Tibial nerve (tissue), 4 donors: Measurements from ENCODE around the gene AFAP1L1. TPM values are rescaled to one million over a fixed set of nuclear protein-coding genes. Genes with fewer than 3 reads are reported as not detected.
A peak's percentile ranks its signal among the peaks of the same experiment; 100 is the strongest.

Source experiments
- DNase-seq, 2 donors: peaks; one replicate each; pipeline ENCODE4 v3.0.0-alpha.2; 2019; ENCODE audit warnings: low spot score in 2 of 2
- H3K27ac ChIP-seq, 4 donors: fragments of 200-600 bp; sonication (generic) in 3 of 4; one replicate each; pipeline ENCODE4 v1.5.1; 2017 to 2019; ENCODE audit warnings: mild to moderate bottlenecking in 1 of 4
- H3K27me3 ChIP-seq, 2 donors: fragments of 200-600 bp; sonication (generic) in 1 of 2; one replicate each; pipeline versions ENCODE4 v1.5.1 to v1.6.0; 2017 to 2019
- H3K36me3 ChIP-seq, 3 donors: fragments of 200-600 bp; sonication (generic); one replicate each; pipeline ENCODE4 v1.5.1; 2018 to 2019
- H3K4me1 ChIP-seq, 4 donors: fragments of 200-600 bp; sonication (generic) in 3 of 4; one replicate each; pipeline ENCODE4 v1.5.1; 2017 to 2019
- H3K4me3 ChIP-seq, 4 donors: fragments of 200-600 bp; sonication (generic) in 3 of 4; one replicate each; pipeline ENCODE4 v1.5.1; 2017 to 2019; ENCODE audit warnings: mild to moderate bottlenecking in 1 of 4, moderate library complexity in 1 of 4
- H3K9me3 ChIP-seq, 4 donors: fragments of 200-600 bp; sonication (generic) in 3 of 4; one replicate each; pipeline ENCODE4 v1.5.1; 2017 to 2019
- EP300 ChIP-seq, 2 donors: sonication (generic); formaldehyde crosslinking; IDR thresholded peaks; one replicate each; pipeline ENCODE4 v1.6.1; 2017; ENCODE audit warnings: antibody characterized with exemption in 2 of 2, mild to moderate bottlenecking in 1 of 2
- POLR2A ChIP-seq, 2 donors: fragments of 450-650 bp; IDR thresholded peaks; one replicate each; pipeline ENCODE4 v1.6.1; 2017; ENCODE audit warnings: antibody characterized with exemption in 2 of 2, mild to moderate bottlenecking in 2 of 2, moderate library complexity in 2 of 2
- WGBS, 2 donors: methylation state at CpG; one replicate each; pipeline ENCODE4 v1.1.5; 2018; 5-methylcytosine and 5-hydroxymethylcytosine counted together
- total RNA-seq, 4 donors: library from RNA; depleted of rRNA; stranded (reverse); fragments of >200 nt; gene quantifications; one replicate each; pipeline ENCODE4 v1.1.0, GENCODE V29; 2016
- TF ChIP-seq, protein P1 (sequence below), 5 experiments: fragments of 200-600 bp in 3 of 5; fragments of 450-650 bp in 2 of 5; sonication (generic) in 3 of 5; IDR thresholded peaks; one replicate each; pipeline ENCODE4 v1.5.1; 2016 to 2019; ENCODE audit warnings: antibody characterized with exemption in 5 of 5, mild to moderate bottlenecking in 3 of 5, moderate library complexity in 2 of 5

The AFAP1L1 gene
- total RNA-seq, 4 donors from 2014 or later: 40.8 to 93.5 (median 91.6) TPM

DNA sequence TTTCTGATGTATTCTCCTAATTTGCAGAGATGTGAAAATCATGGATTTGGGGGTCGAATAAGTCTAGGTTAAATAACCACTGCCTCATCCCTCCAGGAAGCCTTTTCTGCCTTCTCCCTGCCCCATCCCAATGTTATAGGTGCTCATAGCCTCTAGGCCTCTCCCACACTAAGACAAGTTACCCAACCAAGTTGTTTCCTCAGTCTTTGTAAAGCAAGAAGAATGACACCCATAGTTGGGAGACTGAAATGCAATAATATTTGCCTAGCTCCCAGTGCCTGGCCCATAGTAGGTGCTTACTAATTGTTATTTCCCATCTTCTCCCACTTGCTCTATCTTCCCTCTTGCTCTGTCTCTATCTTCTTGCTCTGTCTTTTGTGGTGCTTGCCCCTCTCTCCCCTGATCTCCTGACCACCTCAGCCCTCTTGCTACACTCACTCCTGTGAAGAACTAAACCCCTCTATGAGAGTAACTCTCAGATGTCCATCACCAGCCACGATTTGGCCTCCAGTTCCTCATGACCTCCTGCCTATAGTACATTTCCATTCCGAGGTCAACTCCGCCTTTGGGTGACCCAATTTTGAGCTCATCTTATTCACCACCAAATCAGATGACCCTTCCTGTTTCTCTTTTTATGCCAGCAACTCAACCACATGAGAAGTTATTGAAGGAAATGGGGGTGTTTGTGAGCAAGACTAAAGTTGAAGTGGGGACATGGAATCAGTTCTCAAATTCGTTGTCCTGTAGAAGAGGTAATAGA, 7.0 kb downstream of the AFAP1L1 start:
- peaks cover 0 to 70% (median 12%) of the 10 kb centered on the region in 4 donors for H3K4me1 ChIP-seq
- WGBS, 2 donors: 79 to 80% methylated on average over 5 of the region's 5 CpGs
- no peak for DNase-seq
- H3K27me3 ChIP-seq: no peaks in the 10 kb centered on the region
- no peaks in the 10 kb centered on the region for H3K9me3 ChIP-seq
- H3K27ac ChIP-seq: peak overlapping the region; percentile 25 to 82 (median 52)
- no peaks in the 10 kb centered on the region for H3K36me3 ChIP-seq
- TF ChIP-seq, protein P1, sequence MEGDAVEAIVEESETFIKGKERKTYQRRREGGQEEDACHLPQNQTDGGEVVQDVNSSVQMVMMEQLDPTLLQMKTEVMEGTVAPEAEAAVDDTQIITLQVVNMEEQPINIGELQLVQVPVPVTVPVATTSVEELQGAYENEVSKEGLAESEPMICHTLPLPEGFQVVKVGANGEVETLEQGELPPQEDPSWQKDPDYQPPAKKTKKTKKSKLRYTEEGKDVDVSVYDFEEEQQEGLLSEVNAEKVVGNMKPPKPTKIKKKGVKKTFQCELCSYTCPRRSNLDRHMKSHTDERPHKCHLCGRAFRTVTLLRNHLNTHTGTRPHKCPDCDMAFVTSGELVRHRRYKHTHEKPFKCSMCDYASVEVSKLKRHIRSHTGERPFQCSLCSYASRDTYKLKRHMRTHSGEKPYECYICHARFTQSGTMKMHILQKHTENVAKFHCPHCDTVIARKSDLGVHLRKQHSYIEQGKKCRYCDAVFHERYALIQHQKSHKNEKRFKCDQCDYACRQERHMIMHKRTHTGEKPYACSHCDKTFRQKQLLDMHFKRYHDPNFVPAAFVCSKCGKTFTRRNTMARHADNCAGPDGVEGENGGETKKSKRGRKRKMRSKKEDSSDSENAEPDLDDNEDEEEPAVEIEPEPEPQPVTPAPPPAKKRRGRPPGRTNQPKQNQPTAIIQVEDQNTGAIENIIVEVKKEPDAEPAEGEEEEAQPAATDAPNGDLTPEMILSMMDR (IDR thresholded peaks at IDR 0.05): no peak
- TF ChIP-seq EP300 (IDR thresholded peaks at IDR 0.05) (no peak), POLR2A (IDR thresholded peaks at IDR 0.05) (no peak)
- H3K4me3 ChIP-seq: no peak overlapping the region

DNA sequence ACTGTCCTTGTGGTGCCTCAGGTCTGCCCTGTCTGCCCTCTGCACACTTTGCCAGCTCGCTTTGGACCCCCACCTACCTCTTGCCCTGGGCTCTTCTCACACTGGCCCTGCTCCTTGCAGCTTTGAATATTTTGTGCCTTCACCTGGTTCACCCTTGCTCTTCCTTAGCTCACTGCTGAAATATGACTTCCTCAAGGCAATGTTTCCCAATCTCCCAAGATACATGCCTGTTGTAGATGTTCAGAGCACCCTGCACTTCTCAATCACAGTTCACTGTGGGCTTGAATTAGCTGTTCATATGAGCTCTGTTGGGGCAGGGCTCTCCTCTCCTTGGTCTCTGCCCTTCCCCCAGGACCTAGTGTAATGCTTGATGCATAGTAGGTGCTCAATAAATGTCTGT, 8.0 kb downstream of the AFAP1L1 start:
- no peaks in the 10 kb centered on the region for H3K9me3 ChIP-seq
- no peak for TF ChIP-seq EP300 (IDR thresholded peaks at IDR 0.05)
- TF ChIP-seq, protein P1 (IDR thresholded peaks at IDR 0.05): no peak
- TF ChIP-seq POLR2A (IDR thresholded peaks at IDR 0.05): no peak
- no peaks in the 10 kb centered on the region for H3K36me3 ChIP-seq
- H3K27ac ChIP-seq: peak overlapping the region in 1 of 4 donors; percentile 82
- DNase-seq: no peak
- 95 to 96% methylated on average over 1 of the region's 1 CpG for WGBS, 2 donors
- no peak overlapping the region for H3K4me3 ChIP-seq
- H3K4me1 ChIP-seq: peaks cover 0 to 72% (median 12%) of the 10 kb centered on the region in 4 donors
- H3K27me3 ChIP-seq: no peaks in the 10 kb centered on the region

DNA sequence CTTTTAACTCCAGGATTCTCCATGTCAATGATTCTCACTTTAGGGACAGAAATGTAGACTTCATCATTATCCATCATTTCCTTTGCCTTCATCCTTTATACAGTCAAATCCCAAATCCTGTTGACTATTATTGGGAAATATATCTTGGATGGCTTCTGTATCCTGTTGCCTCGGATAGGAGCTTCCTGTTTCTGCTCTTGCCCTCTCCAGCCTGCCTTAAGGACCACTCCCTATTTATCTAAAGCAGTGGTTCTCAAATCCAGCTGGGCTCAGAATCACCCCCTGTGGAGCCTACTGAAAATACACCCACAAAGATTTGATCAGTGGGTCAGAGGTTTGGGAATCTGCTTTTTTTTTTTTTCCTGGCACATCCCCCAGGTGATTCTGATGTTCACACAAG, 8.5 kb downstream of the AFAP1L1 start:
- no peak overlapping the region for H3K4me3 ChIP-seq

DNA sequence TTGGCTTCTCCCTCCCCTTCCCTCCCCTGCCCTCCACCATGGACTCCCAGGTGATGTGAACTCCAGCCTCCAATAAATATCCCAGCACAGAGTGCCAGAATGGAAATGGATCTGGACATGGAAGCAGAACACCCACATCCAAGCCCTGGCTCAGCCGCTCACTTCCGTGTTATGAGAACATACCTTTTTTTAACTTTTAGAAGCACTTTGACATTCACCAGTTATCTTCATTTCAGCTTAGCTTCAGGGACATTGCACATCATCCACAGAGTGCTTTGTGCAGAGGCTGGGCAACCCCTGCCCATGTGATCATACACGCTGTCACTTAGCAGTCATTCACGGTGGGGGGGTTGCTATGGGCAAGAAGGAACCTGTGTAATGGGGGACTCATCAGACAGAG, 9.1 kb downstream of the AFAP1L1 start:
- no peak overlapping the region for H3K4me3 ChIP-seq
- WGBS, 2 donors: 74 to 75% methylated on average over 4 of the region's 4 CpGs
- H3K27me3 ChIP-seq: no peaks in the 10 kb centered on the region
- peaks cover 0 to 82% (median 12%) of the 10 kb centered on the region in 4 donors for H3K4me1 ChIP-seq
- H3K9me3 ChIP-seq: no peaks in the 10 kb centered on the region
- no peaks in the 10 kb centered on the region for H3K36me3 ChIP-seq
- DNase-seq: no peak
- TF ChIP-seq, protein P1 (IDR thresholded peaks at IDR 0.05): no peak
- TF ChIP-seq POLR2A (IDR thresholded peaks at IDR 0.05): no peak
- no peak for TF ChIP-seq EP300 (IDR thresholded peaks at IDR 0.05)
- H3K27ac ChIP-seq: peak overlapping the region in 1 of 4 donors; percentile 70

More for the DNA sequence above, 8.5 kb downstream of the AFAP1L1 start:
- DNase-seq: no peak
- Histone ChIP-seq H3K36me3 (no peaks in the 10 kb centered on the region), H3K27me3 (no peaks in the 10 kb centered on the region), H3K9me3 (no peaks in the 10 kb centered on the region), H3K4me1 (peaks cover 0 to 76% (median 12%) of the 10 kb centered on the region in 4 donors), H3K27ac (peak overlapping the region in 1 of 4 donors; percentile 82)
- WGBS, 2 donors: 43 to 58% methylated on average over 1 of the region's 1 CpG
- TF ChIP-seq, protein P1 (IDR thresholded peaks at IDR 0.05): no peak
- no peak for TF ChIP-seq EP300 (IDR thresholded peaks at IDR 0.05)
- no peak for TF ChIP-seq POLR2A (IDR thresholded peaks at IDR 0.05)
